Smooth muscle cell (in vitro differentiated cells): ENCODE data around the gene PAGE3. TPM values are rescaled to one million over a fixed set of nuclear protein-coding genes. Genes with fewer than 3 reads are reported as not detected.

Experiments used
- DNase-seq: peaks from one replicate; lab custom pipeline; 2025; ENCODE audit not compliant: unreplicated experiment; lab: John Stamatoyannopoulos, UW
- H2AFZ ChIP-seq: fragments of 200-600 bp; sonication (generic); 2 replicates; pipeline ENCODE4 v1.6.0; 2016; ENCODE audit warnings: antibody characterized with exemption, low read depth, mild to moderate bottlenecking
- H3F3A ChIP-seq: fragments of 200-600 bp; sonication (generic); 2 replicates; pipeline ENCODE4 v1.6.0; 2017; ENCODE audit warnings: antibody characterized with exemption, low read depth
- H3K27ac ChIP-seq: fragments of 200-600 bp; sonication (generic); 2 replicates; pipeline ENCODE4 v1.5.1; 2016; ENCODE audit warnings: low read depth, mild to moderate bottlenecking
- H3K27me3 ChIP-seq: fragments of 200-600 bp; sonication (generic); 2 replicates; pipeline ENCODE4 v1.6.1; 2016; ENCODE audit warnings: low read depth, mild to moderate bottlenecking
- H3K36me3 ChIP-seq: fragments of 200-600 bp; sonication (generic); 2 replicates; pipeline ENCODE4 v1.5.1; 2016; ENCODE audit warnings: low read depth
- H3K4me1 ChIP-seq: fragments of 200-600 bp; sonication (generic); 2 replicates; pipeline ENCODE4 v1.5.1; 2016; ENCODE audit warnings: low read depth
- H3K4me2 ChIP-seq: fragments of 200-600 bp; sonication (generic); 2 replicates; pipeline ENCODE4 v1.6.0; 2016; ENCODE audit warnings: mild to moderate bottlenecking
- H3K4me3 ChIP-seq: fragments of 200-600 bp; sonication (generic); 2 replicates; pipeline ENCODE4 v1.5.1; 2016; ENCODE audit warnings: mild to moderate bottlenecking
- H3K79me2 ChIP-seq: fragments of 200-600 bp; sonication (generic); 2 replicates; pipeline ENCODE4 v1.6.0; 2016; ENCODE audit warnings: low read depth, mild to moderate bottlenecking
- H3K9ac ChIP-seq: fragments of 200-600 bp; sonication (generic); 2 replicates; pipeline ENCODE4 v1.6.0; 2016; ENCODE audit warnings: low read depth
- H3K9me3 ChIP-seq: fragments of 200-600 bp; sonication (generic); replicated peaks from 2 replicates; pipeline ENCODE4 v1.5.1; 2016; ENCODE audit warnings: low read depth
- H4K20me1 ChIP-seq: fragments of 200-600 bp; sonication (generic); 2 replicates; pipeline ENCODE4 v1.6.0; 2016; ENCODE audit warnings: low read depth
- WGBS: methylation state at CpG from one replicate; pipeline ENCODE4 v1.1.7; 2016; ENCODE audit warnings: low lambda C conversion rate; 5-methylcytosine and 5-hydroxymethylcytosine counted together
- polyA plus RNA-seq: library from polyadenylated mRNA; unstranded; fragments of >200 nt; fragmentation: Nextera tagmentation; extraction: Ambion mirVana; gene quantifications from 2 replicates; pipeline ENCODE4 v1.2.1, GENCODE V29; 2016
- total RNA-seq: library from RNA; depleted of rRNA; stranded (reverse); fragments of >200 nt; gene quantifications from 2 replicates; pipeline ENCODE4 v1.2.3, GENCODE V29; 2014
- TF ChIP-seq, protein P1 (sequence below): fragments of 200-600 bp; sonication (generic); IDR thresholded peaks from 2 replicates; pipeline ENCODE4 v1.5.1; 2017; ENCODE audit warnings: borderline replicate concordance, mild to moderate bottlenecking, antibody characterized with exemption; ENCODE audit not compliant: insufficient read depth, poor library complexity, severe bottlenecking

The PAGE3 gene
- total and polyA plus RNA-seq, 2 experiments from 2014 or later: not detected

DNA sequence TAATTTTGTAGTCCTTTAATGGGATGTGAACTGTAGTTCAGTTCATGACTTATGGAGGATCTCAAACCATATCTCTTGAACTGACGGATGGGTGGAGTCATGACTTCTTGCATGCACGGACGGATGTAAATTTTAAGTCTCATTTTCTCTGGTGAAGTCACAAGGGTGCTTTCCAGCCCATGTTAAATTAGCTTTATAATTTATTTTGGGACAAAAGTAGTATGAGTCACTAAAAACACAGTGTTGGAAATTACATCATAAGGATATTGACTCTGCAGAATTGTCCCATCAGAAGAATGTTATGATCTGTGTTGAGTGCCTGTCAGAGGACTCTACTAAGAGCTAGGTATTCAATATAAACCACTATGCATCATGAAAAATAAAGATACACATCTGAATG is 51.3 kb downstream of the PAGE3 start:
- 89% methylated on average over 3 of the region's 3 CpGs for WGBS
- no peak for DNase-seq
- Histone ChIP-seq H3K4me3 (no peak overlapping the region), H4K20me1 (no peaks in the 10 kb centered on the region), H2AFZ (no peak overlapping the region), H3K79me2 (no peaks in the 10 kb centered on the region), H3K27ac (no peak overlapping the region), H3K9me3 (no peaks in the 10 kb centered on the region), H3K27me3 (no peaks in the 10 kb centered on the region), H3K9ac (no peak overlapping the region), H3K36me3 (no peaks in the 10 kb centered on the region), H3K4me1 (no peaks in the 10 kb centered on the region), H3F3A (no peaks in the 10 kb centered on the region), H3K4me2 (no peak overlapping the region)
- TF ChIP-seq, protein P1, sequence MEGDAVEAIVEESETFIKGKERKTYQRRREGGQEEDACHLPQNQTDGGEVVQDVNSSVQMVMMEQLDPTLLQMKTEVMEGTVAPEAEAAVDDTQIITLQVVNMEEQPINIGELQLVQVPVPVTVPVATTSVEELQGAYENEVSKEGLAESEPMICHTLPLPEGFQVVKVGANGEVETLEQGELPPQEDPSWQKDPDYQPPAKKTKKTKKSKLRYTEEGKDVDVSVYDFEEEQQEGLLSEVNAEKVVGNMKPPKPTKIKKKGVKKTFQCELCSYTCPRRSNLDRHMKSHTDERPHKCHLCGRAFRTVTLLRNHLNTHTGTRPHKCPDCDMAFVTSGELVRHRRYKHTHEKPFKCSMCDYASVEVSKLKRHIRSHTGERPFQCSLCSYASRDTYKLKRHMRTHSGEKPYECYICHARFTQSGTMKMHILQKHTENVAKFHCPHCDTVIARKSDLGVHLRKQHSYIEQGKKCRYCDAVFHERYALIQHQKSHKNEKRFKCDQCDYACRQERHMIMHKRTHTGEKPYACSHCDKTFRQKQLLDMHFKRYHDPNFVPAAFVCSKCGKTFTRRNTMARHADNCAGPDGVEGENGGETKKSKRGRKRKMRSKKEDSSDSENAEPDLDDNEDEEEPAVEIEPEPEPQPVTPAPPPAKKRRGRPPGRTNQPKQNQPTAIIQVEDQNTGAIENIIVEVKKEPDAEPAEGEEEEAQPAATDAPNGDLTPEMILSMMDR: no peak

DNA sequence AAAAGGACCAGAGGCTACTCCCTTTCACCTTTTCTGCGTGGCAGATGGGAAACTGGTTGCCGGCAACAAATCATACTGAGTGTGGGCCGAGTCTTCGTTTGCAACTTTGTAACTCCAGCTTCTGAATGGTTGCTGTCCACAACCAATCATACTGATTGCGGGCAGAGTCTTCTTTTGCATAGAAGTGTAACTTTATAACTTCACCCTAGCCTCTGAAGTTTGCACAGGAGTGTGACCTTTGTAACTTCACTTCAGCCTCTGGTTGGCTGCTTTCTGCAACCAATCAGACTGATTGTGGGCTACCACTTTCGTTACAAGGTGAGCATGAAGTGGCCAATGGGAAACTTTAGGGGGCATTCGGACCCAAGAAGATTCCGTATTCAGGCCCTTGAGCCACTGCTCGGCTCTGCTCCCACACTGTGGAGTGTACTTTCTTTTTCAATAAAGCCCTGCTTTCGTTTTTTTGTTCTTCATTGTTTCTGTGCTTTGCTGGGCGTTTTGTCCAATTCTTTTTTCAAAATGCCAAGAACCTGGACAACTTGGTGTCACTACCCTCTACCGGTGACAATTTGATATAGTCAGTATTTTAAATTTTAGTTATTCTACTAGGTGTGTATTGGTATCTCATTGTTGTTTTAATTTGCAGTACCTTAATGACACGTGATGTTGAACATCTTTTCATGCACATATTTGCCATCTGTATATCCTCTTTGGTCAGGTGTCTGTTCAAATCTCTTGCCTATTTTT is 53.6 kb downstream of the PAGE3 start:
- Histone ChIP-seq H3F3A (no peaks in the 10 kb centered on the region), H3K9me3 (peaks cover 1% of the 10 kb centered on the region), H3K79me2 (no peaks in the 10 kb centered on the region), H3K36me3 (no peaks in the 10 kb centered on the region), H3K27ac (no peak overlapping the region), H2AFZ (no peak overlapping the region), H3K9ac (no peak overlapping the region), H4K20me1 (no peaks in the 10 kb centered on the region), H3K4me3 (no peak overlapping the region), H3K4me1 (no peaks in the 10 kb centered on the region), H3K4me2 (no peak overlapping the region), H3K27me3 (no peaks in the 10 kb centered on the region)
- WGBS: 73% methylated on average over 13 of the region's 13 CpGs
- no peak for DNase-seq
- TF ChIP-seq, protein P1: no peak

Other genes starting within 250 kb of the PAGE3 start
- not detected in 2 replicates for gene ALAS2, start 233.9 kb downstream of the PAGE3 start, total RNA-seq
- not detected in 2 replicates for gene ALAS2, start 233.9 kb downstream of the PAGE3 start, polyA plus RNA-seq
- not detected in 2 replicates for gene PAGE2B, start 189.9 kb downstream of the PAGE3 start, total RNA-seq
- gene PAGE2B, start 189.9 kb downstream of the PAGE3 start, polyA plus RNA-seq: not detected in 2 replicates
- not detected in 2 replicates for gene PAGE2, start 175.9 kb downstream of the PAGE3 start, total RNA-seq
- not detected in 2 replicates for gene PAGE2, start 175.9 kb downstream of the PAGE3 start, polyA plus RNA-seq
- not detected in 2 replicates for gene PAGE5, start 44.6 kb downstream of the PAGE3 start, total RNA-seq
- gene PAGE5, start 44.6 kb downstream of the PAGE3 start, polyA plus RNA-seq: not detected in 2 replicates
- 81.3 and 97.4 TPM in 2 replicates for gene MAGEH1, start 187.2 kb upstream of the PAGE3 start, total RNA-seq
- gene MAGEH1, start 187.2 kb upstream of the PAGE3 start, polyA plus RNA-seq: 66.0 and 95.8 TPM in 2 replicates
- 1.2 and 1.7 TPM in 2 replicates for gene USP51, start 224.9 kb upstream of the PAGE3 start, total RNA-seq
- gene USP51, start 224.9 kb upstream of the PAGE3 start, polyA plus RNA-seq: 0.37 and 1.5 TPM in 2 replicates